HTR-8/SVneo (cell line): Measurements from ENCODE around the gene FAM3C.
A peak's percentile ranks its signal among the peaks of the same experiment; 100 is the strongest.

Source experiments
- DNase-seq: peaks from one replicate; pipeline ENCODE4 v3.0.0; 2011; ENCODE audit warnings: low spot score, mixed read lengths; ENCODE audit not compliant: insufficient read length
- FAIRE-seq: peaks from 2 replicates; lab custom pipeline; 2011; peaks lifted over from hg19 to GRCh38; lab: Jason Lieb, UNC

Gene FAM3C

DNA sequence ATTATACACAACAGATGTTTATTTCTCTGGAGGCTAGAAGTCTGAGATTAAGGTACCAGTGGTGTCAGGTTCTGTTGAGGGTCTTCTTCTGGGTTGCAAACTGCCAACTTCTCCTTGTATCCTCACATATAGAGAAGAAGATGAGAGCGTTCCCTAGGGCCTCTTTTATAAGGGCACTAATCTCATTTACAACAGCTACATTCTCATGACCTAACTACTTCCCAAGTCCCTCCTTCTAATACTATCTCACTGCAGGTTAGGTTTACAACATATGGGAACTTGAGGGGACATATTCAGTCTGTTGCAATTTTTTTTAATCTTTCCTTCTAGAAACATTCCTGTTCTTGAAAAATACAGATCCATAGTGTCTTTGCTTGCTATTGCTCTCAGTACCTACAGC, 18.3 kb upstream of the FAM3C start:
- no peak for DNase-seq
- FAIRE-seq: no peak

- no peak for FAIRE-seq
Observed at GRCh38 chr7:121411597-121411979, 15.5 kb upstream of the FAM3C start.

DNA sequence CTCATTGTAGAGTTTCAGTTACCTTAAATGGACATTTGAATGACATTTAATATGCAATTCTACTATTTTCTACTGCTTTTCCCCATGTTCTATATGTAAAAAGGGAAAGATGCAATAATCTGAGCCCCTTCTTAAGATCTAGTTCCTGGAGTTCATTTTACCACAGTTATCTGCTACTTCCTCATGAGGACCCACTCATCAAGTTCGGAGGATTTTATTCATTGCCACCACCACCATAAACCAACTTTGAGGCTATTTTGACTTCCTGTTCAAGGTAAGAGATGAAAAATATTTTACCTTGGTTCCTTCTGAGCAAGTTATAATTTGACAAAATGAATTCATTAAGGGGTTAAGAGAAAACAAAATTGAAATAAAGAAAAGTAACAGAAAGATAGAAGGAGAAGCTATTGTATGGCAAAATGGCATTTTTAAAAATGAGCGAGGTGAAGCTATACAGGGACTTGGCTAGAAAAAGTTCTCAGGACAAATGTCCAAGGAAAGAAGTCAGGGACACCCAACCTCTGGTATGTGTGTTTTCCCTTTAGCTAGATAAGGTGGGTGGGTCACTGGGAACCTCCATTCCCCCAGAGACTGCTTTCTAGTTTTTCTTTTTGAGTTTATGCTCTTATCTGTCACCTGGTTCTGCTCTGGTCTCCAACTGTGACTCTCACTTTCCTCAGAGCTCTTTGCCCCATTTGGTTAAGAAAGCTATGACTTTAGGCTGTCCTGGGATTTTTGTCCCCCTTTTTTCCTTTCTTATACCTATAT, 14.9 kb upstream of the FAM3C start:
- FAIRE-seq: no peak
- no peak for DNase-seq

More at GRCh38 chr7:121411597-121411979, 15.5 kb upstream of the FAM3C start:
- no peak for DNase-seq

DNA sequence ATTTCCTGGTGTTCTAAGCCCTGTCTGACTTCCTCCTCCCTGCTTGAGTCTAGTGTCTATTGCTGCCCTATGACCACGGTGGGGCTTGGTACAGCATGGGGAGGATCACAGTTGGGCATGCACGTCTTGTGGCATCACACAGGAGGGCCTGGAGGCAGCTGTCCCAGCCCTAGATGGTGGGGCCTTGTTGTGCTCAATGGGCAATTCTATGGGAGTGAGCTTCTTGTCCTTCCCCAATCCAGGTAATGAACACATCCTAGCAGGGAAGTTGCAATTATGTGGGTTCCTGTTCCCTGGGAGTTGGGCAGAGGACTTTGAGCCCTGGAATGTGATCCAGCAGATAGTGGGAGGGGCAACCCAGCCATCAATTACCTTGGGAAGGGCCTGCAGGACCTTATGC, 10.8 kb upstream of the FAM3C start:
- FAIRE-seq (no peak), DNase-seq (no peak)

DNA sequence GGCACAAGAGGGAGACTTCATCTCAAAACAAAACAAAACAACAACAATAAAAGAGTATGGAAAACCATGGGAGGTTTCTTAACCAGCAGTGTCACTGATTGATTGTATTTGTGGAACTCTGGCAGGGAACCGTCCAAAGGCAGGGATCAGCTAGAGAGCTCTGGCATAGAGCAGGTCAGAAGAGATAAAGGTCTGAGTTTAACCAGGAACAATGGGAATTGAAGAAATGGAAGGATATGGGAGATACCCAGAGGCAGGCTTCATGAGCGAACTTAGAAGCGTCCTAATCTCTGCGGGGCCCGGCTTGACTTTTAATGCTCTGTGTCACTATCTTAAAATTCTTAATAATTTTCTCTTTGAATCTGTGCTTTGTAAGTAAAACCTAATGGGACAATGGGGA, 10.4 kb upstream of the FAM3C start:
- no peak for FAIRE-seq
- no peak for DNase-seq

DNA sequence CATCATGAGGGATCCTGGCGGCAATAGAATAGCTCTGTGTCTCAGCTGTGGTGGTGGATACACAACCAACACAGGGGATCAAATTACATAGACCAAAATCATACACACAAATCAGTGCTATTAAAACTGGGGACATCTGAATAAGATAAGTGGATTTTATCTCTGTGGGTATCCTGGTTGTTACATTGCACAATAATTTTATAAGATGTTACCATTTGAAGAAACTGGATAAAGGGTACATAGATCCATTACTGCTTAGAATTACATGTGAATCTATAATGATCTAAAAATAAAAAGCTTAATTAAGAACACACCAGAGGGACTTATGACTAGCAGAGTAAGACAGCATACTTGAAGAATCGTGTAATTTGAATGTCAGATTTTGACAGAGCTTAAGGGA, 8.2 kb upstream of the FAM3C start:
- no peak for FAIRE-seq

GRCh38 chr7:121402701-121403100, 6.6 kb upstream of the FAM3C start:
- no peak for FAIRE-seq

More for the DNA sequence above, 8.2 kb upstream of the FAM3C start:
- no peak for DNase-seq

GRCh38 chr7:121401896-121402295, 5.8 kb upstream of the FAM3C start:
- FAIRE-seq (no peak), DNase-seq (no peak)

More at GRCh38 chr7:121402701-121403100, 6.6 kb upstream of the FAM3C start:
- no peak for DNase-seq

DNA sequence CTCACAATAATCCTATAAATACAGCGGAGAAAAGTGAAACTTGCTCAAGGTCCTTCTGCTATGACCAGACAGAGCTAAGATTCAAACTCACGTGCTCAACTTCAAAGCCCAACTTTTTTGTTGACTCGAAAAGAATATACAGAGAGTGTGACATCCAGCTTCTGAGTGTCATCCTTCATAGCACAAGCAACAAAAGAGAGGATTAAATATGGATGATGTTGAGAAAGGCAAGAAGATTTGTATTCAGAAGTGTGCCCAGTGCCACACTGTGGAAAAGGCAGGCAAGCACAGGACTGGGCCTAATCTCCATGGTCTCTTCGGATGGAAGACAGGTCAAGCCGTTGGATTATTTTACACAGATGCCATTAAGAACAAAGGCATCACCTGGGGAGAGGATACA, 2.1 kb upstream of the FAM3C start:
- FAIRE-seq (no peak), DNase-seq (no peak)

DNA sequence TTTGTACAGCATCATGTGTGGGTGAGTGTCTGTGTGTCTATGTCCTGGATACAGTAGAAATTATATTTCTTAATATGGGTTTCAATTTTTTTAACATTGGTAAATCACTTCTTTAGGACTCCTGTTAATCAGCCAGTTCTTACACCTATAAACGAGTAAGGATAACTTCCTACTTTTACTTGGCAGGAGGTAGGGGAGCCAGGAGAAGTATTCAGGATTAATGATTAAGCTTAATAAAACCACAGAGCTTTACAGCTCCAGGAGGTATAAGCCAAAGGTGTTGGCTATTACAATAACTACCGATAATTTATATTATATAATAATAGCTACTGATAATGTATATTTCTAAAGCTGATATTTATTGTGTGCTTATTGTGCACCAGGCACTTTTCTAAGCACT, 1.7 kb upstream of the FAM3C start:
- FAIRE-seq: no peak
- no peak for DNase-seq

DNA sequence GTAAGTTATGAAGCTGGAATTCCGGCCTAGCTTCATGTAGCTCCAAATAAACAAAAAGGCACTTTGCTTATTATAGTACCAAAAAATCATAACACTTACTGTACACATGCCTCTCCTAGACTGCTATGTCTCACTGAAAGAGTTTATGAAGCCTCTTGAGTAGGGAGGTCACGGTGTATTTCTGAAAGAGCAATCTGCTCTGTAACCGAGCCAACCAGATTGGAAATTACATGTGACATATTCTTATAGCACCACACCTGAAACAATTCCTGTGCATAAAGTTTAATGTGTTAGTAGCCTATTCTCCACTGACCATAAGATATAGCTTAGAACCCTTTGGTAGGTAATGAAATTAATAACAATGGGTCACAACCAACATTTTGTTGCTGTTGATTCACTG, 1.3 kb upstream of the FAM3C start:
- FAIRE-seq (no peak), DNase-seq (no peak)

DNA sequence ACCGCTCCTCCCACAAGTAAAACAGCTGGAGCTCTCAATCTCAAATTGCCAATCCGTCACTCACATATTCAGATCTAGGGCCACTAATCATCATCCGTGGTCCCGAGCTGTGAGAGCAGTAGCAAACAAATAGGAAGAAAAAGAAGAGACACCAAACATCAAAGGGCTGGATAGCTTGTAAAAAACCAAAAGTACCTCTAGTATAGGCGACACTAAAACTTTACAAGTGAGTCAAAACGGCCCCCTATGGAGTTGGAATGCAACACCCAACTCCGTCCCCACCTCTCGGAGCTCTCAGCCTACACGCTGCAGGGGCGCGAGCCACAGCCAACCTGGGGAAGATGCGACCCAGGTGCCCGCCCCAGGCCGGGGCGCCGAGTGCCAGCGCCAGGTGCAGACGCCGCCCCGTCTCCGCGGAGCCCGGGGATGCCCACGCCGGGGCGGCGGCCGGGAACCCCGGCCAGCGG, 581 bp downstream of the FAM3C start:
- DNase-seq (peak; percentile 10), FAIRE-seq (no peak)

DNA sequence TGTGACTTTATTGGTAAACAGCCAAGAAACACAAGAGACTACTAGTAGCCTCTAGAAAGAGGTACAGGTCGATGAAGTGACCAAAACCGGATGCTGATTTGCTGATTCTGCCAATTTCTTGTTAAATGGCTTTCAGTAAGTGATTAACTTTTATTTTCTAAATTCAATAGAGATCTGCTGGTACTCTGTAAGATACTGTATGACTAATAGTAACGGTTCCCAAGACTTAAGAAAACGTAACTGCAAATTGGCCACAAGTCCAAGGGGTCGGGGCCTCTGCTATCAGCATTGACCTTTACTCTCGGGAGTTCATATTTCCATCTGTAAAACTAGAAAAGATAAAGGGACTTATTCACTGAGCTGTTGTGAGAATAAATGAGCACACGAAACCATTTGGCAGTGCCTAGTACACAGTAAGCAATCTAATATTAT, 1.4 kb downstream of the FAM3C start:
- FAIRE-seq: no peak
- DNase-seq: no peak

DNA sequence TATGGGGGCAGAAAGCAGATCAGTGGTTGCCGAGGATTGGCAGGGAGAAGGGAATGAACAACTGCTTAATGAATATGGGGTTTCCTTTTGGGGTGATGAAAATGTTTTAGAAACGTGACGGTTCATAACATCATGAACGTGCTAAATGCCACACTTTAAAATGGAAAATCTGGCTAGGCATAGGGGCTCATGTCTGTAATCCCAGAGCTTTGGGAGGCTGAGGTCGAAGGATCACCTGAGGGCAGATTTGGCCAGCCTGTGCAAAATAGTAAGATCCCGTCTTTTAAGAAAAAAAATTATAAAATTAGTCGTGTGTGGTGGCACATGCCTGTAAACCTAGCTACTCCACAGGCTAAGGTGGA, 3.1 kb downstream of the FAM3C start:
- FAIRE-seq (no peak), DNase-seq (no peak)

- no peak for FAIRE-seq
- DNase-seq: no peak
Observed at GRCh38 chr7:121392277-121393004, 3.7 kb downstream of the FAM3C start.

GRCh38 chr7:121391686-121392085, 4.4 kb downstream of the FAM3C start:
- DNase-seq (no peak), FAIRE-seq (no peak)

- FAIRE-seq (no peak), DNase-seq (no peak)
Observed at GRCh38 chr7:121390617-121391016, 5.5 kb downstream of the FAM3C start.

DNA sequence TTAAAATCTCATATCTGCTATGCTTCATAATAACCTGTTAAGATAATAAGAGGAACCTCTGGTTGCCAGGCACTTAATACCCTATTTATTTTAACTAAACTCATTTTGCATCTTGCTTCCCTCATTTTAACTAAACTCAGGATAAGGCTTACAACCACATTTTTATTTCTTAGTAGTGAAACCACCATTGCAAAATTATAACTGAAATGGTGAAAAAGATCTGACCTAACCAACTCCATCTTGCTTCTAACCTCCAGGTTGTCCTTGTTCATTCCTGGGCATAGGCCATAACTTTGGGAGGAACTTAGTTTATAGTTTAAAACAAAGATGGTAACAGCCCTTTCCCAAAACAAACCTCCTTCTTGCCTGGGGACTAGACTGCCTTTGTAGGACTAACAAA, 6.0 kb downstream of the FAM3C start:
- DNase-seq: no peak
- no peak for FAIRE-seq

DNA sequence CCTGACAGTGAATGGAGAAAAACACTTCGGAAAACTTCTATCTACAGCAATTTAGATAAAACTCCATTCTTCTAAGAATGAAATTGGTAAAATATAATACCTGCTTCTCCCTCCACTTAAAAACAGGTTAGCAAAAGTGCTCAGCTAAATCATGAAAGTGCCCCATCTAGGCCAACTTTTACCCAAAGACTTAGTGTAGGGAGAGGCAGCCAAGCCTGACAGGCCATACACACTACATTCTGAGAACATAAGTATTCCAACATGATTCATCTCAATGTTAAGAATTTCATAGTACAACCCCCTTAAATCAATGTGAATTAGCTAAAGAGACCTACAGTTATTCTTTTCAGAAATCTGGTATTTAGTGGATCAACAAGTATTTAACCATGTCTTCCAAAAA, 7.2 kb downstream of the FAM3C start:
- DNase-seq (no peak), FAIRE-seq (no peak)

DNA sequence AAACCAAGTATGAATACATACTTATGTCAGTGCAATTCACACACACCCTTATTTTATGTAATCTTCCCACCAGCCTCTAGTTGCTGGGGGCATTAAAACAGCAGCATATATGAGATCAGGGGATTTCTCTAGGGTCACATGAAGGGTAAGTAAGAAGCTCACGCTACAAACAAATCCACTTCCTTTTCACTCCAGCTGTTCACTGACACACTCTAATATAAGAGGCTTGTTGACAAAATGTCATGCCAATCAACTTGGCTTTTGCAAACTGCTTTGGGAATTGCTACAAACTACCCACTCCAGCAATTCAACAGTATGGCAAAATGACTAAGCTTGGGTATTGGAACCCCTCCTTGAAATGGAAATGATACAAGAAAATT, 10.3 kb downstream of the FAM3C start:
- no peak for DNase-seq
- FAIRE-seq: no peak

DNA sequence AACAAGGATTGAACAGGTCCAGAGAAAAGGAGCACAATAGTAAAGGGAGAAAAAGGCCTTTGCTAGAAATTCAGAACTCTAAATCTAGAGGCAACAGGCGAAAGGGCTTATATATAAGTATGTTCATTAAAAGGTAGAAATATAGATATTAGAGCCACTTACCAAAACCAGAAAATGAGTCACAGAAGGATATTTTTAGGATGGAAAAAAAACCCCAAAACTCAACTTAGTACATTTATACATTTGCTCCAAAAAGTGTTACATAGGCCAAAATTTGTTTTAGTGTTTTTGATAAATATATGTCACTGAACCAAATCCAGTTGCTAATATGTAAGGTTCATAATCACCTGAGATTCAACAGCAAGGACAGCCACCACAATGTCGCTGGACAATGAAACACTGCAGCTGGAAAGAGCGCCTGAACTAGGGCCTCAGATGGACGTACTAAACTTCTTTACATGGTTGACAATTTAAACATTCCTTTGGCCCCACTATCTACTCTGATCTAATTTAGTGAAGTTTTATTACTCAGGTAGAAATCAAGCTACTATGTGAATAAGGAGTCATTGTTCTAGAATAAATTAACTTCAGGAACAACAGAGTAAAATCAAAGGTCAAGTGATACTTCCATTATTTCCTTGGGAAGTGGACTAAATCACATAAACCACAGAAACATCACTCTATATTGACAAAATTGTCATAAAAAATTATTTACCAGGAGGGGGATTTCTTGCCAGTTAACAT, 10.9 kb downstream of the FAM3C start:
- no peak for FAIRE-seq

More for the DNA sequence above, 10.9 kb downstream of the FAM3C start:
- no peak for DNase-seq
